CD4-positive, alpha-beta T cell treated with Interleukin-17A for 1 hour (primary cell): Measurements from ENCODE around the gene ADAMTS6.

Experiments
- DNase-seq: peaks from one replicate; pipeline ENCODE4 v3.0.0-alpha.2; 2020

ADAMTS6 gene

GRCh38 chr5:65101632-65102100, 380.1 kb downstream of the ADAMTS6 start:
- DNase-seq, result no peak

GRCh38 chr5:65100911-65101631, 380.6 kb downstream of the ADAMTS6 start:
- DNase-seq, result peak; percentile 28
